ENCODE data around the gene SNX20. TPM values are rescaled to one million over a fixed set of nuclear protein-coding genes. Genes with fewer than 3 reads are reported as not detected.

SNX20 gene
- total and polyA plus RNA-seq, 2 of the 4 experiments (the other 2 are of a cell fraction) = not detected

- H2BK20ac ChIP-seq (ENCODE audit: low read depth, low read length) = no peak overlapping the region
- dilution Hi-C loops (cut with HindIII; ENCODE audit: low sequenced_read_pairs, unreplicated experiment) (no loop called here), in situ Hi-C loops (cut with MboI; ENCODE audit: low sequenced_read_pairs) (no loop called here), intact Hi-C loops (cut with micrococcal nuclease) (no loop called here)
- CTCF ChIA-PET = no interaction called here
- H2AK9ac ChIP-seq (replicated peaks; ENCODE audit: low read depth, low read length, poor library complexity) = no peak overlapping the region
- no peaks in the 10 kb centered on the region for H3K9me3 ChIP-seq (ENCODE audit: control insufficient read depth, insufficient read depth, low read length)
- no peak overlapping the region for H2AK5ac ChIP-seq (ENCODE audit: low read depth, low read length)
- no peak overlapping the region for H3K23ac ChIP-seq (ENCODE audit: low read depth, low read length)
- H3K14ac ChIP-seq (replicated peaks; ENCODE audit: low read depth, low read length) = no peak overlapping the region
- peaks cover 8% of the 10 kb centered on the region; the same call in 1 of the 2 replicates for H3K27me3 ChIP-seq (ENCODE audit: control insufficient read depth, insufficient read depth, low read length)
- no peaks in the 10 kb centered on the region for H3K36me3 ChIP-seq (ENCODE audit: control insufficient read depth, insufficient read depth, low read length)
- no peak for DNase-seq
- no peak for ATAC-seq (ENCODE audit: low read depth)
- no peak overlapping the region for H3K9ac ChIP-seq (ENCODE audit: low read depth, low read length)
- no peak overlapping the region for H4K91ac ChIP-seq (ENCODE audit: insufficient read depth, low read depth, low read length)
- no peak overlapping the region for H3K4me2 ChIP-seq (ENCODE audit: low read depth, low read length)
- H3K4ac ChIP-seq (ENCODE audit: low read depth, low read length) = no peak overlapping the region
- no peak overlapping the region for H2BK5ac ChIP-seq (ENCODE audit: low read depth, low read length, poor library complexity, severe bottlenecking)
- H2BK120ac ChIP-seq (ENCODE audit: low read depth, low read length) = no peak overlapping the region
- POLR2A ChIA-PET (ENCODE audit: unreplicated experiment) = no interaction called here
- H3K79me1 ChIP-seq (ENCODE audit: low read depth in 1 of 2, low read length in 2 of 2) = no peaks in the 10 kb centered on the region
- no peak overlapping the region for H3K4me3 ChIP-seq (ENCODE audit: insufficient read depth, low read depth, low read length)
- no peak overlapping the region for H3K18ac ChIP-seq (ENCODE audit: low read depth, low read length)
- WGBS, 2 experiments (ENCODE audit: extremely low coverage in 2 of 2, insufficient read length in 1 of 2) = 44% methylated on average over 6 of the region's 13 CpGs; no CpG with 5 or more reads in 1 of the 2 experiments
- no peak overlapping the region for H4K8ac ChIP-seq (ENCODE audit: low read depth in 2 of 2, low read length in 2 of 2)
- H2AFZ ChIP-seq (replicated peaks; ENCODE audit: low read length, poor library complexity) = no peak overlapping the region
- H3K9me1 ChIP-seq (ENCODE audit: insufficient read depth, low read length) = no peaks in the 10 kb centered on the region
- TF ChIP-seq CHD1 (IDR thresholded peaks at IDR 0.05; ENCODE audit: low read depth, low read length) = no peak
- TF ChIP-seq BHLHE40 (IDR thresholded peaks at IDR 0.05; ENCODE audit: low read depth, low read length) = no peak
- TF ChIP-seq MAFK (IDR thresholded peaks at IDR 0.05; ENCODE audit: low read depth, low read length) = no peak
- TF ChIP-seq ELK1 (IDR thresholded peaks at IDR 0.05; ENCODE audit: borderline replicate concordance, low read depth, low read length) = no peak
- TF ChIP-seq POLR2A (IDR thresholded peaks at IDR 0.05; ENCODE audit: low read depth, low read length) = no peak
- no peak for TF ChIP-seq SMC3 (IDR thresholded peaks at IDR 0.05; ENCODE audit: low read depth, low read length)
- no peak for TF ChIP-seq MXI1 (IDR thresholded peaks at IDR 0.05; ENCODE audit: borderline replicate concordance, low read depth, low read length)
- TF ChIP-seq RCOR1 (IDR thresholded peaks at IDR 0.05; ENCODE audit: insufficient replicate concordance, low read length) = no peak
- no peak for TF ChIP-seq NFE2L2 (IDR thresholded peaks at IDR 0.05; ENCODE audit: low read depth, low read length)
- TF ChIP-seq RFX5 (IDR thresholded peaks at IDR 0.05; ENCODE audit: low read depth, low read length) = no peak
- no peak for TF ChIP-seq RAD21 (IDR thresholded peaks at IDR 0.05; ENCODE audit: low read length)
- TF ChIP-seq USF2 (IDR thresholded peaks at IDR 0.05; ENCODE audit: low read depth, low read length) = no peak
- no peak overlapping the region for H2BK15ac ChIP-seq (ENCODE audit: low read depth, low read length)
- H3K27ac ChIP-seq (ENCODE audit: insufficient read depth, low read length) = no peak overlapping the region
- no peak overlapping the region for H3K56ac ChIP-seq (ENCODE audit: extremely low read depth, insufficient read depth, low read length)
- no TSS peak for BruUV-seq (replicated peaks)
- no peaks in the 10 kb centered on the region for H3K4me1 ChIP-seq (ENCODE audit: control insufficient read depth, insufficient read depth, low read length)
- H4K20me1 ChIP-seq (ENCODE audit: insufficient read depth, low read length) = no peaks in the 10 kb centered on the region
- H4K5ac ChIP-seq (ENCODE audit: low read depth, low read length) = no peak overlapping the region
Measured at GRCh38 chr16:50637716-50638602, 43.2 kb downstream of the SNX20 start.

Data from IMR-90 (cell line).